BLaER1 treated with 17β-estradiol and CSF1 and Interleukin-3, amounts not matched to agents 10 nM and 100 nM (cell line): ENCODE results near the gene EDN3.
A peak's percentile ranks its signal among the peaks of the same experiment; 100 is the strongest.

Experiments
- H3K27ac ChIP-seq, 11 experiments: shearing (Covaris generic); formaldehyde crosslinking; 2 replicates each; pipeline ENCODE4 v1.8.1; 2022
- H3K27me3 ChIP-seq, 11 experiments: shearing (Covaris generic); formaldehyde crosslinking; 2 replicates each; pipeline ENCODE4 v1.8.1; 2022
- H3K36me3 ChIP-seq, 11 experiments: shearing (Covaris generic); formaldehyde crosslinking; 2 replicates each; pipeline ENCODE4 v1.8.1; 2022
- H3K4me1 ChIP-seq, 10 experiments: shearing (Covaris generic); formaldehyde crosslinking; 2 replicates each; pipeline ENCODE4 v1.8.1; 2022
- H3K4me2 ChIP-seq, 11 experiments: shearing (Covaris generic); formaldehyde crosslinking; 2 replicates each; pipeline ENCODE4 v1.8.1; 2022
- H3K4me3 ChIP-seq, 10 experiments: shearing (Covaris generic); formaldehyde crosslinking; 2 replicates each; pipeline ENCODE4 v1.8.1; 2022
- H3K9ac ChIP-seq, 11 experiments: shearing (Covaris generic); formaldehyde crosslinking; 2 replicates each; pipeline ENCODE4 v1.8.1; 2022
- H3K9me3 ChIP-seq, 11 experiments: shearing (Covaris generic); formaldehyde crosslinking; replicated peaks in 1 of 11; 2 replicates each; pipeline ENCODE4 v1.8.1; 2022
- H4K20me1 ChIP-seq, 11 experiments: shearing (Covaris generic); formaldehyde crosslinking; 2 replicates each; pipeline ENCODE4 v1.8.1; 2022
- Cebpa-rat ChIP-seq, 11 experiments: shearing (Covaris generic); IDR thresholded peaks; 2 replicates each; pipeline ENCODE4 v1.8.1; 2022

EDN3 gene

GRCh38 chr20:59318201-59318790, 17.9 kb downstream of the EDN3 start:
- Histone ChIP-seq H3K36me3 (no peaks in the 10 kb centered on the region), H3K4me1 (peaks cover 0 to 12% (median 9%) of the 10 kb centered on the region in 10 experiments; a peak in 11 of 20 replicates), H3K27ac (no peak overlapping the region), H4K20me1 (no peaks in the 10 kb centered on the region), H3K9me3 (no peaks in the 10 kb centered on the region), H3K27me3 (no peaks in the 10 kb centered on the region), H3K4me3 (no peak overlapping the region), H3K4me2 (no peak overlapping the region), H3K9ac (no peak overlapping the region)
- no peak for TF ChIP-seq Cebpa-rat (IDR thresholded peaks at IDR 0.05)

GRCh38 chr20:59318803-59319202, 18.4 kb downstream of the EDN3 start:
- H3K9me3 ChIP-seq, result no peaks in the 10 kb centered on the region
- no peak overlapping the region for H3K4me2 ChIP-seq
- H3K4me3 ChIP-seq, result no peak overlapping the region
- TF ChIP-seq Cebpa-rat (IDR thresholded peaks at IDR 0.05), result no peak
- H4K20me1 ChIP-seq, result no peaks in the 10 kb centered on the region
- H3K36me3 ChIP-seq, result no peaks in the 10 kb centered on the region
- no peak overlapping the region for H3K27ac ChIP-seq
- no peaks in the 10 kb centered on the region for H3K27me3 ChIP-seq
- H3K9ac ChIP-seq, result no peak overlapping the region
- peaks cover 0 to 12% (median 9%) of the 10 kb centered on the region in 10 experiments; a peak in 11 of 20 replicates for H3K4me1 ChIP-seq

GRCh38 chr20:59320426-59320825, 20.0 kb downstream of the EDN3 start:
- Histone ChIP-seq H3K27ac (no peak overlapping the region), H3K36me3 (no peaks in the 10 kb centered on the region), H4K20me1 (no peaks in the 10 kb centered on the region), H3K9ac (no peak overlapping the region), H3K4me2 (no peak overlapping the region), H3K27me3 (no peaks in the 10 kb centered on the region), H3K4me3 (no peak overlapping the region), H3K9me3 (no peaks in the 10 kb centered on the region), H3K4me1 (peaks cover 0 to 12% (median 9%) of the 10 kb centered on the region in 10 experiments; a peak in 11 of 20 replicates)
- TF ChIP-seq Cebpa-rat (IDR thresholded peaks at IDR 0.05), result no peak

GRCh38 chr20:59320854-59321647, 20.6 kb downstream of the EDN3 start:
- no peaks in the 10 kb centered on the region for H3K9me3 ChIP-seq
- TF ChIP-seq Cebpa-rat (IDR thresholded peaks at IDR 0.05), result no peak
- no peaks in the 10 kb centered on the region for H4K20me1 ChIP-seq
- peaks cover 0 to 12% (median 9%) of the 10 kb centered on the region in 10 experiments; a peak in 11 of 20 replicates for H3K4me1 ChIP-seq
- H3K36me3 ChIP-seq, result no peaks in the 10 kb centered on the region
- no peak overlapping the region for H3K4me3 ChIP-seq
- H3K9ac ChIP-seq, result no peak overlapping the region
- H3K4me2 ChIP-seq, result 0 out of 22 replicates have a peak overlapping the region, but pooled peaks of 2 of the 11 experiments have one; percentile 50 to 62
- no peaks in the 10 kb centered on the region for H3K27me3 ChIP-seq
- H3K27ac ChIP-seq, result no peak overlapping the region

GRCh38 chr20:59322081-59322480, 21.7 kb downstream of the EDN3 start:
- Histone ChIP-seq H3K27me3 (no peaks in the 10 kb centered on the region), H3K4me2 (peak overlapping the region in 7 of 11 experiments; percentile 20 to 62 (median 44); a peak in 14 of 22 replicates), H3K9me3 (no peaks in the 10 kb centered on the region)

GRCh38 chr20:59322585-59323454, 22.4 kb downstream of the EDN3 start:
- Histone ChIP-seq H3K27me3 (no peaks in the 10 kb centered on the region), H3K4me2 (peak overlapping the region in 7 of 11 experiments; percentile 20 to 62 (median 44); a peak in 14 of 22 replicates), H3K9ac (no peak overlapping the region), H4K20me1 (no peaks in the 10 kb centered on the region), H3K4me1 (peaks cover 0 to 12% (median 9%) of the 10 kb centered on the region in 10 experiments; a peak in 11 of 20 replicates), H3K4me3 (no peak overlapping the region), H3K27ac (no peak overlapping the region), H3K9me3 (no peaks in the 10 kb centered on the region), H3K36me3 (no peaks in the 10 kb centered on the region)
- TF ChIP-seq Cebpa-rat (IDR thresholded peaks at IDR 0.05), result no peak

More at GRCh38 chr20:59322081-59322480, 21.7 kb downstream of the EDN3 start:
- Histone ChIP-seq H3K4me3 (no peak overlapping the region), H4K20me1 (no peaks in the 10 kb centered on the region), H3K4me1 (peaks cover 0 to 12% (median 9%) of the 10 kb centered on the region in 10 experiments; a peak in 11 of 20 replicates), H3K27ac (no peak overlapping the region), H3K36me3 (no peaks in the 10 kb centered on the region), H3K9ac (no peak overlapping the region)
- TF ChIP-seq Cebpa-rat (IDR thresholded peaks at IDR 0.05), result no peak

GRCh38 chr20:59323731-59324130, 23.3 kb downstream of the EDN3 start:
- Histone ChIP-seq H3K4me3 (no peak overlapping the region), H3K4me1 (peaks cover 0 to 12% (median 9%) of the 10 kb centered on the region in 10 experiments; a peak in 11 of 20 replicates), H3K27me3 (no peaks in the 10 kb centered on the region), H3K27ac (no peak overlapping the region), H3K9me3 (no peaks in the 10 kb centered on the region), H3K36me3 (no peaks in the 10 kb centered on the region), H3K4me2 (no peak overlapping the region), H4K20me1 (no peaks in the 10 kb centered on the region), H3K9ac (no peak overlapping the region)
- no peak for TF ChIP-seq Cebpa-rat (IDR thresholded peaks at IDR 0.05)

GRCh38 chr20:59324521-59325141, 24.2 kb downstream of the EDN3 start:
- Histone ChIP-seq H3K27ac (no peak overlapping the region), H3K27me3 (no peaks in the 10 kb centered on the region)

More at GRCh38 chr20:59324521-59325141, 24.2 kb downstream of the EDN3 start:
- H3K9me3 ChIP-seq, result no peaks in the 10 kb centered on the region
- no peaks in the 10 kb centered on the region for H3K36me3 ChIP-seq
- no peak overlapping the region for H3K9ac ChIP-seq
- no peak overlapping the region for H3K4me2 ChIP-seq
- no peak for TF ChIP-seq Cebpa-rat (IDR thresholded peaks at IDR 0.05)
- peaks cover 0 to 12% (median 9%) of the 10 kb centered on the region in 10 experiments; a peak in 11 of 20 replicates for H3K4me1 ChIP-seq
- H3K4me3 ChIP-seq, result no peak overlapping the region
- no peaks in the 10 kb centered on the region for H4K20me1 ChIP-seq
